Caco-2 (cell line): ENCODE results near the gene PHLDB1. TPM values are rescaled to one million over a fixed set of nuclear protein-coding genes. Genes with fewer than 3 reads are reported as not detected.

Experiments used
- BruUV-seq: library from RNA; stranded (reverse); fragments of 400-500 nt; replicated peaks from 2 replicates; lab custom pipeline; 2021; lab: Mats Ljungman, UMichigan
- CTCF ChIA-PET: fragments of 300-600 bp; sonication (Branson Sonifier 250); formaldehyde crosslinking; loops from one replicate; lab custom pipeline; 2022; ENCODE audit warnings: antibody characterized with exemption; lab: Charles Lee
- POLR2A ChIA-PET: fragments of 300-600 bp; sonication (Branson Sonifier 250); formaldehyde crosslinking; loops from one replicate; lab custom pipeline; 2022; ENCODE audit warnings: antibody characterized with exemption; lab: Charles Lee
- DNase-seq, 2 experiments: peaks; one replicate each; pipeline versions ENCODE4 v3.0.0 to v3.0.0-alpha.2; 2020 to 2022
- H3K27me3 ChIP-seq: replicated peaks from 2 replicates; pipeline ENCODE4 v1.6.0; 2011; ENCODE audit warnings: low read length; ENCODE audit not compliant: control insufficient read depth, insufficient read depth
- H3K36me3 ChIP-seq: 2 replicates; pipeline ENCODE4 v1.5.1; 2011; ENCODE audit warnings: low read length; ENCODE audit not compliant: control insufficient read depth, insufficient read depth
- H3K4me1 ChIP-seq: fragments of 250-450 bp; sonication (Bioruptor Pico); 2 replicates; pipeline ENCODE4 v1.5.1; 2020; ENCODE audit warnings: mild to moderate bottlenecking
- H3K4me3 ChIP-seq: 2 replicates; pipeline ENCODE4 v1.5.1; 2011; ENCODE audit warnings: low read depth, mild to moderate bottlenecking, control low read depth, low read length
- H3K9me3 ChIP-seq: fragments of 250-450 bp; sonication (Bioruptor Pico); 2 replicates; pipeline ENCODE4 v1.5.1; 2020; ENCODE audit warnings: mild to moderate bottlenecking, moderate library complexity
- H3K27ac Mint-ChIP-seq: one replicate; pipeline ENCODE4 v1.8.0; 2022; ENCODE audit warnings: mixed read lengths; ENCODE audit not compliant: unreplicated experiment
- H3K27me3 Mint-ChIP-seq: one replicate; pipeline ENCODE4 v1.8.0; 2022; ENCODE audit warnings: mixed read lengths; ENCODE audit not compliant: insufficient read depth, unreplicated experiment
- H3K36me3 Mint-ChIP-seq: one replicate; pipeline ENCODE4 v1.8.0; 2022; ENCODE audit warnings: mild to moderate bottlenecking, mixed read lengths; ENCODE audit not compliant: insufficient read depth, unreplicated experiment
- H3K4me1 Mint-ChIP-seq: one replicate; pipeline ENCODE4 v1.8.0; 2022; ENCODE audit warnings: low read depth, mixed read lengths; ENCODE audit not compliant: unreplicated experiment
- H3K4me3 Mint-ChIP-seq: one replicate; pipeline ENCODE4 v1.8.0; 2022; ENCODE audit warnings: mild to moderate bottlenecking, moderate library complexity, mixed read lengths; ENCODE audit not compliant: unreplicated experiment
- H3K9me3 Mint-ChIP-seq: one replicate; pipeline ENCODE4 v1.8.0; 2022; ENCODE audit warnings: mixed read lengths; ENCODE audit not compliant: unreplicated experiment
- CTCF ChIP-seq, 2 experiments: fragments of 200-600 bp in 1 of 2; IDR thresholded peaks; 1 replicate in 1 of 2; 2 replicates in 1 of 2; pipeline versions ENCODE4 v1.5.1 to v1.8.0; 2011 to 2022; ENCODE audit warnings: antibody characterized with exemption in 1 of 2, control low read depth in 1 of 2, inconsistent platforms in 1 of 2, low read depth in 1 of 2, low read length in 1 of 2, mild to moderate bottlenecking in 1 of 2, moderate library complexity in 1 of 2; ENCODE audit not compliant: insufficient read depth in 1 of 2, severe bottlenecking in 1 of 2, unreplicated experiment in 1 of 2
- intact Hi-C: fragments of 100-400 bp; cut with micrococcal nuclease; formaldehyde crosslinking; loops from one replicate; pipeline ENCODE4 v1.10.0; 2022; ENCODE audit not compliant: unreplicated experiment
- total RNA-seq: library from RNA; stranded (reverse); gene quantifications from 2 replicates; pipeline ENCODE4 v1.2.3, GENCODE V29; 2022

The PHLDB1 gene
- total RNA-seq, 1 experiment from 2014 or later = 72.1 TPM

GRCh38 chr11:118605116-118605867 is 2.1 kb upstream of the PHLDB1 start:
- BruUV-seq = no TSS peak
- ChIA-PET POLR2A (no interaction called here), CTCF (interaction anchor here (0.5 to 6.7 kb wide), 8 partner anchors 10 to 80 kb away, joined by 3 to 38 read pairs (median 4); no protein-coding TSS in a partner anchor)
- H3K4me1 Mint-ChIP-seq = peaks cover 27% of the 10 kb centered on the region
- peaks cover 46% of the 10 kb centered on the region for H3K36me3 Mint-ChIP-seq
- Histone ChIP-seq H3K4me1 (peaks cover 18% of the 10 kb centered on the region), H3K4me3 (no peak overlapping the region), H3K9me3 (no peaks in the 10 kb centered on the region), H3K27me3 (no peaks in the 10 kb centered on the region), H3K36me3 (peaks cover 2% of the 10 kb centered on the region; the same call in 1 of the 2 replicates)
- no peaks in the 10 kb centered on the region for H3K27me3 Mint-ChIP-seq
- intact Hi-C loops = no loop called here
- no peak overlapping the region for H3K4me3 Mint-ChIP-seq
- DNase-seq = no peak
- no peak for TF ChIP-seq CTCF (IDR thresholded peaks at IDR 0.05; ENCODE audit: insufficient read depth in 1 of 2, low read depth in 1 of 2, low read length in 1 of 2, severe bottlenecking in 1 of 2, unreplicated experiment in 1 of 2)
- H3K9me3 Mint-ChIP-seq = no peaks in the 10 kb centered on the region
- H3K27ac Mint-ChIP-seq = no peak overlapping the region

GRCh38 chr11:118606157-118606843 is 1.1 kb upstream of the PHLDB1 start:
- POLR2A ChIA-PET = interaction anchor here (3.0 kb wide), 1 partner anchor 15 kb away, joined by 13 read pairs; no protein-coding TSS in a partner anchor
- H3K27me3 Mint-ChIP-seq = no peaks in the 10 kb centered on the region
- CTCF ChIA-PET = interaction anchor here (1.0 to 6.7 kb wide), 5 partner anchors 12 to 118 kb away, joined by 3 to 38 read pairs (median 4); no protein-coding TSS in a partner anchor
- Histone ChIP-seq H3K36me3 (peaks cover 2% of the 10 kb centered on the region; the same call in 1 of the 2 replicates), H3K9me3 (no peaks in the 10 kb centered on the region), H3K27me3 (no peaks in the 10 kb centered on the region), H3K4me3 (no peak overlapping the region), H3K4me1 (peaks cover 18% of the 10 kb centered on the region)
- H3K27ac Mint-ChIP-seq = no peak overlapping the region
- no peaks in the 10 kb centered on the region for H3K9me3 Mint-ChIP-seq
- peak in 1 of 2 experiments; percentile 52 for DNase-seq
- TF ChIP-seq CTCF (IDR thresholded peaks at IDR 0.05; ENCODE audit: insufficient read depth in 1 of 2, low read depth in 1 of 2, low read length in 1 of 2, severe bottlenecking in 1 of 2, unreplicated experiment in 1 of 2) = no peak
- no TSS peak for BruUV-seq
- peaks cover 40% of the 10 kb centered on the region for H3K36me3 Mint-ChIP-seq
- peak overlapping the region; percentile 79 for H3K4me3 Mint-ChIP-seq
- H3K4me1 Mint-ChIP-seq = peaks cover 32% of the 10 kb centered on the region
- intact Hi-C loops = no loop called here

- Histone ChIP-seq H3K27me3 (no peaks in the 10 kb centered on the region), H3K9me3 (no peaks in the 10 kb centered on the region), H3K4me1 (peaks cover 18% of the 10 kb centered on the region), H3K4me3 (no peak overlapping the region), H3K36me3 (0 out of 2 replicates have a peak, but pooled peaks cover 2% of the 10 kb centered on the region)
- peak overlapping the region; percentile 79 for H3K4me3 Mint-ChIP-seq
- BruUV-seq = no TSS peak
- H3K27me3 Mint-ChIP-seq = no peaks in the 10 kb centered on the region
- peaks cover 34% of the 10 kb centered on the region for H3K4me1 Mint-ChIP-seq
- ChIA-PET CTCF (interaction anchor here (0.7 to 6.7 kb wide), 8 partner anchors 12 to 118 kb away, joined by 3 to 38 read pairs (median 6); no protein-coding TSS in a partner anchor), POLR2A (interaction anchor here (3.0 kb wide), 1 partner anchor 14 kb away, joined by 13 read pairs; no protein-coding TSS in a partner anchor)
- no peaks in the 10 kb centered on the region for H3K9me3 Mint-ChIP-seq
- intact Hi-C loops = loop anchor here (1.0 kb wide), 3 partner anchors 14 to 52 kb away; no protein-coding TSS in a partner anchor
- no peak for DNase-seq
- H3K36me3 Mint-ChIP-seq = peaks cover 37% of the 10 kb centered on the region
- no peak for TF ChIP-seq CTCF (IDR thresholded peaks at IDR 0.05; ENCODE audit: insufficient read depth in 1 of 2, low read depth in 1 of 2, low read length in 1 of 2, severe bottlenecking in 1 of 2, unreplicated experiment in 1 of 2)
- peak overlapping the region; percentile 22 for H3K27ac Mint-ChIP-seq
Observed at GRCh38 chr11:118606844-118607228, 579 bp upstream of the PHLDB1 start.
